Coronary artery (tissue), 2 donors: Measurements from ENCODE around the gene CEP112.

Experiments used
- DNase-seq: peaks from one replicate; pipeline ENCODE4 v3.0.0-alpha.2; 2017; ENCODE audit warnings: low spot score
- H3K27ac ChIP-seq, 2 donors: fragments of 200-600 bp; sonication (generic); one replicate each; pipeline ENCODE4 v1.5.1; 2016 to 2019
- H3K4me3 ChIP-seq: fragments of 200-600 bp; sonication (generic); 2 replicates; pipeline ENCODE4 v1.5.1; 2016; ENCODE audit warnings: mild to moderate bottlenecking, moderate library complexity
- TF ChIP-seq, protein P1 (sequence below): fragments of 200-600 bp; sonication (generic); IDR thresholded peaks from one replicate; pipeline ENCODE4 v1.5.1; 2019; ENCODE audit warnings: antibody characterized with exemption

CEP112 gene

DNA sequence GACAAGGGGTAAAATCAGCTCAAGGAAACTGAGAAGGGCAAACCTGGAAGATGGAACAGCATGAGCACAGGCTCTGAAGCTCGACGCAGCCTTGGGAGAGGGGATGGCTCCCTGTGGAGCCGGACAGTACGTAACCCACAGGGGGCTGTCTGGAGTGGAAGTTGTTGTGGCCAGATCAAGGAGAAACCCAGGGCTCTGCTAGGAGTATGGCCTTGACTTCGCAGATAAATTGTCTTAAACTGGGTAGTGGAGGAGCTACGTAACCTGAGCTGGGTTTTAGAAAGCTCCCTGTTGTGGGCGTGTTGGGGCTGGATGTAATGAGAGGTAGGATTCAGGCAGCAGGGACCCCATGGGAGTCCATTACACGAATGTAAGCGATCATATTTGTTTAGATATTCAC lies 605.0 kb downstream of the CEP112 start:
- Histone ChIP-seq H3K4me3 (no peak overlapping the region), H3K27ac (no peak overlapping the region)
- no peak for DNase-seq
- TF ChIP-seq, protein P1, sequence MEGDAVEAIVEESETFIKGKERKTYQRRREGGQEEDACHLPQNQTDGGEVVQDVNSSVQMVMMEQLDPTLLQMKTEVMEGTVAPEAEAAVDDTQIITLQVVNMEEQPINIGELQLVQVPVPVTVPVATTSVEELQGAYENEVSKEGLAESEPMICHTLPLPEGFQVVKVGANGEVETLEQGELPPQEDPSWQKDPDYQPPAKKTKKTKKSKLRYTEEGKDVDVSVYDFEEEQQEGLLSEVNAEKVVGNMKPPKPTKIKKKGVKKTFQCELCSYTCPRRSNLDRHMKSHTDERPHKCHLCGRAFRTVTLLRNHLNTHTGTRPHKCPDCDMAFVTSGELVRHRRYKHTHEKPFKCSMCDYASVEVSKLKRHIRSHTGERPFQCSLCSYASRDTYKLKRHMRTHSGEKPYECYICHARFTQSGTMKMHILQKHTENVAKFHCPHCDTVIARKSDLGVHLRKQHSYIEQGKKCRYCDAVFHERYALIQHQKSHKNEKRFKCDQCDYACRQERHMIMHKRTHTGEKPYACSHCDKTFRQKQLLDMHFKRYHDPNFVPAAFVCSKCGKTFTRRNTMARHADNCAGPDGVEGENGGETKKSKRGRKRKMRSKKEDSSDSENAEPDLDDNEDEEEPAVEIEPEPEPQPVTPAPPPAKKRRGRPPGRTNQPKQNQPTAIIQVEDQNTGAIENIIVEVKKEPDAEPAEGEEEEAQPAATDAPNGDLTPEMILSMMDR = no peak
